Stimulated activated naive CD8-positive, alpha-beta T cell treated with anti-CD3 and anti-CD28 coated beads, Interleukin-15, amount 100 ng/mL, for 72 hours (primary cell): ENCODE results near the gene SLC10A3.

Experiments
- ATAC-seq: fragments of 150-1000 bp; cut with Tn5 transposase; 2 replicates; pipeline ENCODE4 v1.10.0; 2021; ENCODE audit warnings: mild to moderate bottlenecking, moderate library complexity
- DNase-seq, 2 donors: peaks; one replicate each; pipeline ENCODE4 v3.0.0; 2021 to 2022
- H3K27ac Mint-ChIP-seq, 2 donors: one replicate each; pipeline ENCODE4 v1.8.0; 2022; ENCODE audit warnings: mild to moderate bottlenecking in 2 of 2, mixed read lengths in 2 of 2, moderate library complexity in 2 of 2
- H3K27me3 Mint-ChIP-seq: one replicate; pipeline ENCODE4 v1.8.0; 2022; ENCODE audit warnings: mixed read lengths
- H3K4me1 Mint-ChIP-seq: one replicate; pipeline ENCODE4 v1.8.0; 2022; ENCODE audit warnings: mild to moderate bottlenecking, mixed read lengths
- H3K4me3 Mint-ChIP-seq, 2 donors: one replicate each; pipeline ENCODE4 v1.8.0; 2022; ENCODE audit warnings: mild to moderate bottlenecking in 2 of 2, mixed read lengths in 2 of 2, moderate library complexity in 1 of 2
- H3K9me3 Mint-ChIP-seq, 2 donors: one replicate each; pipeline ENCODE4 v1.8.0; 2022; ENCODE audit warnings: mixed read lengths in 2 of 2

The SLC10A3 gene

GRCh38 chrX:154444755-154445246, 45.6 kb downstream of the SLC10A3 start:
- DNase-seq: no peak
- Mint-ChIP-seq H3K27me3 (no peaks in the 10 kb centered on the region), H3K9me3 (no peaks in the 10 kb centered on the region), H3K27ac (peak overlapping the region in 1 of 2 donors; percentile 27), H3K4me1 (peaks cover 47% of the 10 kb centered on the region), H3K4me3 (peak overlapping the region; percentile 44 to 59)
- ATAC-seq: no peak

DNA sequence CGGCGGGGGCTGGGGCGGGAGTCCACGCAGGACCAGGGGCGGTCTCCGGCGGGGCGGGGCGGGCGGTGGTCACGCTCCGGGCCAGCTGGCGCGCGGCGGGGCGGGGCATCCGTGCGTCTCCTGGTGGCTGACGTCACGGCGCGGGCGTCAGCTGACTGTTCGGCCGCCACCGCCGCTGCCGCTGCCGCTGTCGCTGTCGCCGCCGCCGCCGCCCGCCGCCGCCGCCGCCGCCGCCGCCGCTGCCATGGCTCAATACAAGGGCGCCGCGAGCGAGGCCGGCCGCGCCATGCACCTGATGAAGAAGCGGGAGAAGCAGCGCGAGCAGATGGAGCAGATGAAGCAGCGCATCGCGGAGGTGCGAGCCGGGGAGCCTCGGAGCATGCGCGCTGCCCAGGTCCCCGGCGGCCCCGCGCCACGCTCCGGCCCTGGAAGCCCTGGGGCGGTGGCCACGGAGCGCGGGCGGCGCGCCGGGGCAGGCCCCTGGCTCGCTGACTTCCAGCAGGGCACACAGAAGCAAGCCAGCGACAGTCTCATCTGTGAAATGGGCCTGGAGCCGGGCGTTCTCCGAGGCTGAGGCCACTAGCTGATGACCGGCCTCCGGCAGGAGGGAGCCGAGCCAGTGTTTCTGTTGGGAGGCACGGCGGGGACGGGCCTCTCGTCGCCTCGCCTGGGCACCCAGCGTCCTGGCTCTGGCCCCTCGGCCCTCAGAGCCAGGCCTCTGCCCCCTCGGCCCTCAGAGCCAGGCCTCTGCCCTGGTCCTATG, 46.3 kb downstream of the SLC10A3 start, which contains the start of gene FAM50A:
TSS of gene FAM50A (plus strand) at position 150 of the 763 bp plus-strand sequence. CDS start at position 245, 95 bp downstream.
- peaks cover 47% of the 10 kb centered on the region for H3K4me1 Mint-ChIP-seq
- H3K4me3 Mint-ChIP-seq: peak within 1 kb of the TSS; percentile 77 to 79
- H3K9me3 Mint-ChIP-seq: no peaks in the 10 kb centered on the region
- DNase-seq: peak; percentile 56 to 58
- H3K27me3 Mint-ChIP-seq: no peaks in the 10 kb centered on the region
- ATAC-seq: peak; percentile 84
- peak within 1 kb of the TSS; percentile 75 to 80 for H3K27ac Mint-ChIP-seq

- no peaks in the 10 kb centered on the region for H3K27me3 Mint-ChIP-seq
- H3K4me3 Mint-ChIP-seq: peak overlapping the region; percentile 76 to 79
- H3K4me1 Mint-ChIP-seq: peaks cover 52% of the 10 kb centered on the region
- ATAC-seq (peak; percentile 15), DNase-seq (no peak)
- peak overlapping the region in 1 of 2 donors; percentile 75 for H3K27ac Mint-ChIP-seq
- H3K9me3 Mint-ChIP-seq: no peaks in the 10 kb centered on the region
Observed at GRCh38 chrX:154443479-154443910, 46.9 kb downstream of the SLC10A3 start.

GRCh38 chrX:154441984-154442707, 48.3 kb downstream of the SLC10A3 start:
- no peak overlapping the region for H3K4me3 Mint-ChIP-seq
- ATAC-seq (no peak), DNase-seq (no peak)
- peaks cover 56% of the 10 kb centered on the region for H3K4me1 Mint-ChIP-seq
- H3K27ac Mint-ChIP-seq: no peak overlapping the region
- no peaks in the 10 kb centered on the region for H3K9me3 Mint-ChIP-seq
- H3K27me3 Mint-ChIP-seq: no peaks in the 10 kb centered on the region

DNA sequence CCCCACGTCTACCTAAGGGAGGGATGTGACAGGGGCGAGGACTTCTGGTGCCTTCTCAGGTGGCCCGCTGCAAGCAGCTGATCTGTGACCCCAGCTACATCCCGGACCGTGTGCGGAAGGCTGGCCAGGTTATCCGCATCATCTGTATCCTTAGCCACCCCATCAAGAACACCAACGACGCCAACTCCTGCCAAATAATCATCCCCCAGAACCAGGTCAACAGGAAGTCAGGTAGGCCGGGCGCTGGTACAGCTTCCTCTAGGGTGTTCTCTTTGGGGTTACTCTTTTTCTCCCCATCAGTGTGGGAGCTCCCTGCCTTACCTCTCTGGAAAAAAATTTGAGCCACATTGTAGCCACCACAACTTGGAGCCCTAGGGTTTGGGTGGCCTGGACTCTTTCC, 48.9 kb downstream of the SLC10A3 start:
- H3K9me3 Mint-ChIP-seq: no peaks in the 10 kb centered on the region
- DNase-seq: no peak
- peaks cover 50% of the 10 kb centered on the region for H3K4me1 Mint-ChIP-seq
- H3K27ac Mint-ChIP-seq: no peak overlapping the region
- no peaks in the 10 kb centered on the region for H3K27me3 Mint-ChIP-seq
- ATAC-seq: no peak
- H3K4me3 Mint-ChIP-seq: no peak overlapping the region

GRCh38 chrX:154440623-154441357, 49.6 kb downstream of the SLC10A3 start:
- ATAC-seq (no peak), DNase-seq (no peak)
- Mint-ChIP-seq H3K4me1 (peaks cover 50% of the 10 kb centered on the region), H3K27ac (no peak overlapping the region), H3K9me3 (no peaks in the 10 kb centered on the region), H3K4me3 (no peak overlapping the region), H3K27me3 (no peaks in the 10 kb centered on the region)

DNA sequence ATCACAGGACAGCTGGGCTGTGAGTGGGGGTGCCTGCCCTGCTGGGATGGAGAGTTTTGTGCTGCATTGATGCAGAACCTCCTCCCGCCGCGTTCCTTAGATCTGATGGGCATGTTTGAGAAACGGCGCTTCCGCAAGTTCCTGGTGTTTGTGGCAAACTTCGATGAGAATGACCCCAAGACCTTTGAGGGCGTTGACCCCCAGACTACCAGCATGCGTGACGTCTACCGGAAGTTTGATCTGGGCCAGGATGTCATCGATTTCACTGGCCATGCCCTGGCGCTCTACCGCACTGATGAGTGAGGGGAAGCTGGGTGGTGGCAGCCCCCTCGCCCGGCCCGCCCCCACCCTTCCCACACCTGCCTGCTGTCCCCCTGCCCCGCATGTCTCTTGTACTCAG, 50.6 kb downstream of the SLC10A3 start:
- no peak overlapping the region for H3K27ac Mint-ChIP-seq
- peaks cover 53% of the 10 kb centered on the region for H3K4me1 Mint-ChIP-seq
- no peaks in the 10 kb centered on the region for H3K9me3 Mint-ChIP-seq
- ATAC-seq (no peak), DNase-seq (no peak)
- H3K4me3 Mint-ChIP-seq: no peak overlapping the region
- no peaks in the 10 kb centered on the region for H3K27me3 Mint-ChIP-seq

GRCh38 chrX:154437971-154438893, 52.2 kb downstream of the SLC10A3 start:
- Mint-ChIP-seq H3K27ac (peak overlapping the region in 1 of 2 donors; percentile 89), H3K4me1 (peaks cover 53% of the 10 kb centered on the region), H3K9me3 (no peaks in the 10 kb centered on the region), H3K4me3 (peak overlapping the region; percentile 86 to 89), H3K27me3 (no peaks in the 10 kb centered on the region)
- no peak for DNase-seq
- ATAC-seq: no peak
